Measurements from ENCODE around the gene SCRN1. TPM values are rescaled to one million over a fixed set of nuclear protein-coding genes. Genes with fewer than 3 reads are reported as not detected.

SCRN1 gene
- total RNA-seq, 1 experiment from 2014 or later: 37.9 TPM

GRCh38 chr7:29879609-29880008 lies 110.0 kb downstream of the SCRN1 start:
- Histone ChIP-seq H3K27ac (ENCODE audit: low read length) (no peak overlapping the region), H3K9me2 (replicated peaks; ENCODE audit: low read length) (no peaks in the 10 kb centered on the region), H3K4me2 (ENCODE audit: low read length) (no peak overlapping the region), H3K9me3 (ENCODE audit: low read length) (no peaks in the 10 kb centered on the region), H3K79me2 (ENCODE audit: low read length) (no peaks in the 10 kb centered on the region), H3K4me1 (ENCODE audit: insufficient read depth, low read length) (peaks cover 8% of the 10 kb centered on the region), H3F3A (ENCODE audit: low read length, unreplicated experiment) (no peaks in the 10 kb centered on the region), H3K27me3 (ENCODE audit: low read length) (no peaks in the 10 kb centered on the region), H3K36me3 (ENCODE audit: low read depth, low read length) (no peaks in the 10 kb centered on the region), H3K4me3 (ENCODE audit: low read length) (no peak overlapping the region), H2AFZ (ENCODE audit: low read length) (no peak overlapping the region), H4K20me1 (ENCODE audit: low read length) (no peaks in the 10 kb centered on the region), H3K9ac (ENCODE audit: low read length) (no peak overlapping the region)
- no peak for ATAC-seq
- ChIA-PET CTCF (no interaction called here), POLR2A (ENCODE audit: unreplicated experiment) (no interaction called here)
- BruUV-seq (replicated peaks): no TSS peak
- intact Hi-C loops (cut with micrococcal nuclease): loop anchor here (2.0 to 10.0 kb wide), 2 partner anchors 131 to 245 kb away; no protein-coding TSS in a partner anchor
- TF ChIP-seq EZH2phosphoT487 (IDR thresholded peaks at IDR 0.05; ENCODE audit: borderline replicate concordance, low read length): no peak
- TF ChIP-seq CTCF (conservative IDR thresholded peaks at IDR 0.05; ENCODE audit: low read depth, low read length): no peak
- TF ChIP-seq EZH2 (IDR thresholded peaks at IDR 0.05; ENCODE audit: low read length, unreplicated experiment): no peak
- DNase-seq: peak; percentile 35

DNA sequence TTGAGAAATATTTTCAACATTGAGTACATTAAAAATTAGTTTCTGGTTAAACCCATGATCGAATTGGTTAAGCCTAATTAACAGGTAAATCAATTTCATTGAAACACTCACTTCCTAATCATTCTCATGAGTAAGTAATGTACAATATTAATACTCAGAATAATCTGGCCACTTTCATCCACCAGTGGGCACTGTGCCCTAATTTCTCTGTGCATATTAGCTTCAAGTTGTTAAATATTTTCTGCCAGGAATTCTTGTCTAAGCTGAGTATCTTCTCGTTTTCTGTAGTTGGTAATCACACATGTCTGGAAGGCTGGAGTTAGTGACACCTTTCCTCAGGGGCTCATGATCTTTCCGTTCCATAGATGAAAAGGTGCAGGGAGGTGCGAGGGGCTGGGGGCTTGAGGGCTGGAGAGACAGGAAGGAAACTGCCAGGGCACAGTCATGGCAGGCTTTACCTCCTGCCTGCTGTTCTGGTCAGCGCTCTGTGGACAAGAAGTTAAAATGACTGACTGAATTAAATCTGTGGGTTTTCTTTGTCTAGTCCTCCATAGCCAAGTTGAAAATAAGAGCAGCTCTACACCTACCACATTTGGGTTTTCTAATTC lies 111.4 kb downstream of the SCRN1 start:
- POLR2A ChIA-PET (ENCODE audit: unreplicated experiment): no interaction called here
- no peaks in the 10 kb centered on the region for H3K79me2 ChIP-seq (ENCODE audit: low read length)

More for the DNA sequence above, 111.4 kb downstream of the SCRN1 start:
- Histone ChIP-seq H3F3A (ENCODE audit: low read length, unreplicated experiment) (no peaks in the 10 kb centered on the region), H3K27me3 (ENCODE audit: low read length) (no peaks in the 10 kb centered on the region), H3K4me3 (ENCODE audit: low read length) (no peak overlapping the region), H3K9me2 (replicated peaks; ENCODE audit: low read length) (no peaks in the 10 kb centered on the region), H3K9ac (ENCODE audit: low read length) (no peak overlapping the region), H3K36me3 (ENCODE audit: low read depth, low read length) (no peaks in the 10 kb centered on the region), H4K20me1 (ENCODE audit: low read length) (no peaks in the 10 kb centered on the region), H3K9me3 (ENCODE audit: low read length) (no peaks in the 10 kb centered on the region), H2AFZ (ENCODE audit: low read length) (no peak overlapping the region), H3K27ac (ENCODE audit: low read length) (no peak overlapping the region), H3K4me2 (ENCODE audit: low read length) (no peak overlapping the region), H3K4me1 (ENCODE audit: insufficient read depth, low read length) (peaks cover under 1% of the 10 kb centered on the region)
- BruUV-seq (replicated peaks): no TSS peak
- CTCF ChIA-PET: interaction anchor here (0.6 to 1.5 kb wide), 9 partner anchors 42 to 396 kb away, joined by 3 to 9 read pairs (median 4); no protein-coding TSS in a partner anchor
- intact Hi-C loops (cut with micrococcal nuclease): loop anchor here (1.0 to 10.0 kb wide), 5 partner anchors 43 to 243 kb away; no protein-coding TSS in a partner anchor
- TF ChIP-seq CTCF (conservative IDR thresholded peaks at IDR 0.05; ENCODE audit: low read depth, low read length) (peak; percentile 83), EZH2phosphoT487 (IDR thresholded peaks at IDR 0.05; ENCODE audit: borderline replicate concordance, low read length) (no peak)
- DNase-seq (peak; percentile 76), ATAC-seq (peak; percentile 74)
